NCI-H69 (cell line): Measurements from ENCODE around the gene KLHL5.
A peak's percentile ranks its signal among the peaks of the same experiment; 100 is the strongest.

ENCODE experiments used
- DNase-seq: peaks from one replicate; lab custom pipeline; 2025; lab: John Stamatoyannopoulos, UW

KLHL5 gene

DNA sequence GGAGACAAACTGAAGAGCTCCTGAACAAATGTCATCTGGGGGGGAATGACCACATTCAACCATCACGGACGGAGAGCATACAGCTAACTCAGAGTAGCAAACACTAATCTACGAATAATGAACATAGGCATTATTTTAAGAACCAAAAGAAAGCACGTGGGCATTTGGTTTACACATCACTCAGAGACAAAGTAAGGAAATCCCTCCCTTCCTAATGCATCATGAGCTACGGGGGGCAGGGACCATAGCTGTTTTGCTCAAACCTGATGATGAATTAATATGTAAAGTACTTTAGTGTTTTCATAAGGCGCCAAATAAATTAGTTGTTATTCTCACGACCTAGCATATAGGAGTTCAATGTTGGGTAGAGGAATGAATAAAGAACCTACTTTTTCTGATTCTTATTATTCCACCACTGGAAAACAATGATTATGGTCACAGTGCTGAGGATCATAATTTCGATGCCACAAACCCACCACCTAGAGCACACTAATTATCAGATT lies 18.1 kb upstream of the KLHL5 start:
- DNase-seq: no peak

- peak; percentile 58 for DNase-seq
Measured at GRCh38 chr4:39044364-39044955, 17.6 kb upstream of the KLHL5 start.

DNA sequence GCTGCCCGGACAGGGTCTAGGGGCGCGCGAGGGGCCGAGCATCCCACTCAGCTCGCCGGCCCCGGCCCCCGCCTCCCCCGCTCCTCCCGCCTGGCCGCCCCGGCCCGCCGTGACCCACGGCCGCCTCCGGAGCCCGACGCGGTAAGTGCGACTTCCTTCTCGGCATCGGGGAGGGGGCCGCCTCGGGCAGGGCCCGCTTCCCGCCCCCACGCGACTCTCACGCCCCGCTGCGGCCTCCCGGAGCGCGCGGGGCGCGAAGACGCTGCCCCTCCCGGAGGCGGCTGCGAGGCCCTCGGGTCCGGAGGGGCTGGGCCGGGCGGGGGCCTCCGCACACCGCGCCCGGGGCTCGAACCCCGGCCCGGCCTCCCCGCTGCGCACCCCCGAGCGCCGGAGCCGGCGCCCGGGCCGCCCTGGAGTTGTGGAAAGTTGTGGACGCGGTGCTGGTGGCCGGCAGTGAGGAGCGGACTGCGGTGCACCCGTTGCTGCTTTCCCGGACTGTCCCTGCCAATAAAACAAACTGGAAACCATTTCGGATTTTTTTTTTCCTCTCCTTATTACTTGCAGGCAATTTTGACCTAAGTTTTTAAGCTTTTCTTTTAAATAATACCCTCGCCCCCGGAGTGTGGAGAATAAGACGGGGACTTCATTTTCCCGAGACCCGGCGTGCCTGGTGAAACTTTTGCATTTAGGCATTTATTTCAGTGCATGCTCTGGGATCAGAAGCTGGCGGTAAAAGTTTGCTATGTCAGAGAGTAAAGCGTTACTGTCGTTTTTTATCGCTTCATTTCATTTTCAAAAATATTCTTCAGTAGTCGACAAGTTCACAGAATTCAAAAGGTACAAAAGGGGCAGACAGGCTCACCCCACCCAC lies 16.8 kb upstream of the KLHL5 start:
- DNase-seq: peak; percentile 38

DNA sequence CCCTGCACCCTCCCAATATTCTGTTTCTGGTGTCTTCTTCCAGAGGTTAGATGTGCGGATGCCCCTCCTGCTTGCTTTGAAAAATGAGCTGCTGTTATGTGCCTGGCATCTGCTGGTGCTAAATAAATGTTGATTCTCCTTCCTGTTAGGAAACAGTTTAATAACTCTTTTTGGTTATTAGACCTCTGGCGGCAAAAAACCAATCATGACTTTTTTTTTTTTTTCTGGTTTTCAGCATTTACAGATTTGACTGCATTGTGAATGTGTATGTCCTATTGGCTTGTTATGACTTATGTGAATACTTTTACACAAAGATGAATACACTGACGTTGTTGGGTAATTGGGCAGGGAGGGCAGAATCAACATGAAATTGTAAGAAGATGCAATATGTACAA lies 16.2 kb upstream of the KLHL5 start:
- DNase-seq: no peak

GRCh38 chr4:39046249-39046648 lies 15.8 kb upstream of the KLHL5 start:
- no peak for DNase-seq

DNA sequence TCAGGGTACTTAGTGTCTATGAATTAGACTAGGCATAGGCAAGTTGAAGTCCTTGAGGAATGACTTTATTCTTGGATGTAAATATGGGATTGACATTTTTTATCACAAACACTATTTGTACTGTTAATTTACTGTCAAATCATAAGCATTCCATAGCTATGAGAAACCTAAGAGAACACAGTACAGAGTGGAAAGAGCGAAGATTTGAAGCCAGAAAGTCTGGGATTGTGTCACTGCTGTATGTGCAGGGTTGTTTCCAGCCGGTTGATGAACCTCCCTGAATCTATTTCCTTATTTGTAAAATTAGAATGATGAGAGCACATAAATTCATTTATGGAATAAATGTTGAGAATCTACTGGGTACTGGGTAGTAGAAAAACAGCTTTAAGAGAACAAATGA lies 14.4 kb upstream of the KLHL5 start:
- no peak for DNase-seq

- DNase-seq: no peak
Measured at GRCh38 chr4:39048311-39048710, 13.7 kb upstream of the KLHL5 start.

GRCh38 chr4:39050590-39050989 lies 11.4 kb upstream of the KLHL5 start:
- no peak for DNase-seq

DNA sequence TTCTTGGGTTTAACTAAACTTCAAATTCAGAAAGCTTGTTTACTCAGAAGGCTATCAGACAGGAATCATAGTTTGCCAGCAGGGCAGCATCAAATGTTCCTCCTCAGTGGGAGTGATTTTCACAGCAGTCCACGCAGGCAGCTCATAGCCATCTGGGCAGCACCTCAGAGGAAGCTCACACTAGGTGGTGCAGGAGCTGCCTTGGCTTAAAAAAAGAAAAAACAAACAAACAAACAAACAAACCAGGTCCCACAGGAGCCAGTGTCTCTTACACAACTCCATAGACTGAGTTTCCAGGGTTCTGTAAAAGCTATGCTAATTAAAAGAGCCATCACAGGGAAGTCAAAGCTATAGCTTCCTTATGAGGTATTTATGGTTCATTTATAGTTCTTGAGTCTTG lies 10.5 kb upstream of the KLHL5 start:
- DNase-seq: no peak

GRCh38 chr4:39053983-39054382 lies 8.0 kb upstream of the KLHL5 start:
- no peak for DNase-seq

GRCh38 chr4:39054497-39054896 lies 7.5 kb upstream of the KLHL5 start:
- DNase-seq: no peak

- DNase-seq: no peak
Measured at GRCh38 chr4:39056023-39056422, 6.0 kb upstream of the KLHL5 start.

- DNase-seq: no peak
Measured at GRCh38 chr4:39061457-39061856, 575 bp upstream of the KLHL5 start.

DNA sequence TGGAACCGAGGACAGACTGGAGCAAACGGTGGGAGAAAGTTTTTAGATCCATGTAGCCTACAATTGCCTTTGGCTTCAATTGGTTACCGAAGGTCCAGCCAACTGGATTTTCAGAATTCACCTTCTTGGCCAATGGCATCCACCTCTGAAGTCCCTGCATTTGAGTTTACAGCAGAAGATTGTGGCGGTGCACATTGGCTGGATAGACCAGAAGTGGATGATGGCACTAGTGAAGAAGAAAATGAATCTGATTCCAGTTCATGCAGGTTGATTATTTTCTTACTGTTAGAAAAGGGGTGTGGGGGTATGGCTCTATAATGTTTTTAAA lies 702 bp downstream of the KLHL5 start:
- no peak for DNase-seq

DNA sequence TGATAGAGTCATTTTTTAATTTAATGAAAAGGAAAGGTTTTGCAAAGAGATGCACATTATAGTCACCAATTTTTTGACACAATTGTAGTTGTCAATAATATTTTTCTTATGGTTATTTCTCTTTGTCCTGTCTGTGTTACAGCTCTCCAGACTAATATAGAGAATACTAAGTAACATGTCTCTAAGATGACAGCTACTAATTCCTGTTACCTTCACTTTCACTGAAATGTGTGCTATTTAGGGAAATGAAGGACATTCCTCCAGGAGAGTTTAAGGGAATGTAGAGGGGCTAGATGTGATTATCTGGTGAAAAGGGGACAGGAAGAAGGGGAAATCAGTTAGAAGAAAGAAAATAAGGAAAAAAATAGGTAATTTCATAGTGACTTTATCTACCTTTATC lies 1.4 kb downstream of the KLHL5 start:
- DNase-seq: no peak

GRCh38 chr4:39066371-39066770 lies 4.3 kb downstream of the KLHL5 start:
- DNase-seq: no peak

DNA sequence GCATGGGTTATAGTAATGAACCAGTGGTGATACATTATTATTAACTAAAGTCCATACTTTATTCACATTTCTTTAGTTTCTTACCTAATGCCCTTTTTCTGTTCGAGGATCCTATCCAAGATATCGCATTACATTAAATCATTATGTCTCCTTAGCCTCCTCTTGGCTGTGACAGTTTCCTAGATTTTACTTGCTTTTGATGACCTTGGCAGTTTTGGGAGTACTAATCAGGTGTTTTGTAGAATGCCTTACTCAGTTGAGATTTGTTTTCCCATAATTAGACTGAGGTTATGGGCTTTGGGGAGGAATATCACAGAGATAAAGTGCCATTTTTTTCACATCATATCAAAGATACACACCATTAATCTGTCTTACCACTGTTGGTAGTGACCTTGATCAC lies 5.0 kb downstream of the KLHL5 start:
- no peak for DNase-seq

- DNase-seq: no peak
Measured at GRCh38 chr4:39067451-39067850, 5.4 kb downstream of the KLHL5 start.

DNA sequence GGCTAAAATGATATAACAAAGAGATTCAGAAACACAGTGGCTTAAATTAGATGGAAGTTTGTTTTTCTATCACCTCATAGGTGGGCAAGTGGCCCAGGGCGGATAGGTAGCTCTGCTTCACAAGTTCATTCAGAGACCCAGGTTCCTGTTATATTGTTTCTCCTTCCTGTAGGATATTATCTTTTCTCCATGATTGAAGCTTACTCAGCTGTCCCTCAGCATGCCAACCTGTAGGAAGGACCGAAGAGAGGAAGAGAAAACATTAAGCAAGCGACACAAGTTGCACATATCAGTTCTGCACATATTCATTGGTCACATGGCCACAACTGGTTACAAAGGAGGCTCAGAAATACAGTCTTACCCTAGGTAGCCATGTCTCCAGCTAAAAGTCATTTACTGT lies 6.9 kb downstream of the KLHL5 start:
- DNase-seq: no peak

GRCh38 chr4:39078829-39079228 lies 16.8 kb downstream of the KLHL5 start:
- DNase-seq: no peak

DNA sequence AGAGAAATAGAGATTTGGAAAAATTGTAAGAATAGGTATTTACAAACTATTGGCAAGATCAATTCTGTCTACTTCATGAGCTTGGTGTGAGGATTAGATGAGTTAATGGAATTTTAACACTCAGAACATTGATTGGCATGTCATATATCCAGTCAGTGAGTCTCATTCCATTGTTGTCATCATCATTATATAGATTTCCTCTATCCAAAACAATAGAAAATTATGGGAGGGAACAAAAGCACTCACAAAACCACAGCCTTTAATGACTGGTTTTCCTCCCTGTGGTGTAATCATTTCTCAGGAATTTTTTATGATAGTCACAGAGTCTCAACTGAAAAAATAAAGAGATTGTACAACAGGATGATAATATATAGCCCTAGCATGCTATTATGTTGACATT lies 21.1 kb downstream of the KLHL5 start:
- no peak for DNase-seq

DNA sequence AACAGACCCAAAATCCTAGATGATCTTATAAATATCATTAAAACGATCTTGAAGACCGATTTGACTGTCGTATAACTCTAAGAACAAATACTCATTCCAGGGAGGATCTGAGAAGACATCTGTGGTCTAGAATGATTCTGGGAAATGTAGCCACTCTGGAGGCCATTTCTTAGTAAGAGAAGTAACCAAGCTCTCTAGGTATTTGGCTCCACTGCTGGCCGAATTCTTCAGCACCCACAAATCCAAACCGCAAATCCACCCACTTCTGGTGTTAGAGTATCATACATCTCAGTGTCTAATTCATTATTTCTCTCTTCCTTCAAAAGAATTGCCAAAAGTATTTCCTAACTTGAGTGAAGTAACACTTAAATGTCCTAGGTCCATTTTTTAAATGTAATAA lies 23.9 kb downstream of the KLHL5 start:
- no peak for DNase-seq

DNA sequence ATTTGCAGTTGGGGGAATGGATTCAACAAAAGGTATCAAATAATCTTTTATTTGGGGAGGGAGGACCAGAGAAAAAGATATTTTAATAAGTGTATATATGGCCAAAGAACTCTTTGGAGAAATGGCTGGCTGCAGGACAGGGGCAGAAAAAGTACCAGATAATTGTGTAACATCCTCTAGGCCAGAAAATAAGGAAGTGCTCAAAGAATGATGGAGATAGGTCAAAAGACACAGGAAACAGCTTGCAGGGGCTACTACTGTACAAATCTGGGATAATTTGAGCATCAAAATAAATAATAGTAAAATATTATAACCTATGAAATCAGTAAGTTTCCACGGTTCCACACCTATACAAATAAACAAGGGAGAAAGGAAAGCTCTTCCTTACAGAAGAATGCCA lies 34.8 kb downstream of the KLHL5 start:
- no peak for DNase-seq

DNA sequence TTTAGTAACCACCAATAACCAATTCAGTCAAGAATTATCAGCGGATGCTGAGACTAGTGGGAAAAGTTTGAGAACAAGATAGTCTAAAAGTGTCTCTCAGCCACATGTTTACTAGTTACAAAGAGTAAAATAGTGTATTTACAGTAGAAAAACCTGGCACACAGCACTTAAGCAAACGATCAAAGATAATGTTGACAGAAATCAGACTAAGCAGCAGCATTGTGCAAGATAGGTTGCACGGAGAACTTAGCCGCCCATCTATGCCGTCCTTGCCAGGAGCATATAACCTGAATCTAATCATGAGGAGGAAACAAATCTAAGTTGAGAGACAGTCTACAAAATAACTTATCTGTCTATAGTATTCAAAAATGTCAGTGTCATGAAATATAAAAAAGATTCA lies 35.3 kb downstream of the KLHL5 start:
- DNase-seq: no peak
